HL-60/S4 treated with retinoic acid at 250 ng/mL for 4 days and 3 days (cell line): ENCODE measurements around the gene CSNK1G2.
"Not testable (repeated sequence)": the region's sequence is repeated elsewhere in the genome, so short reads cannot be mapped to it uniquely, and the experiment has no call there.

Experiments
- in situ Hi-C: fragments of 300-500 bp; cut with MboI; formaldehyde crosslinking; loops from 2 replicates; pipeline ENCODE4 v1.7.0; 2022; ENCODE audit warnings: low sequenced_read_pairs

The CSNK1G2 gene

DNA sequence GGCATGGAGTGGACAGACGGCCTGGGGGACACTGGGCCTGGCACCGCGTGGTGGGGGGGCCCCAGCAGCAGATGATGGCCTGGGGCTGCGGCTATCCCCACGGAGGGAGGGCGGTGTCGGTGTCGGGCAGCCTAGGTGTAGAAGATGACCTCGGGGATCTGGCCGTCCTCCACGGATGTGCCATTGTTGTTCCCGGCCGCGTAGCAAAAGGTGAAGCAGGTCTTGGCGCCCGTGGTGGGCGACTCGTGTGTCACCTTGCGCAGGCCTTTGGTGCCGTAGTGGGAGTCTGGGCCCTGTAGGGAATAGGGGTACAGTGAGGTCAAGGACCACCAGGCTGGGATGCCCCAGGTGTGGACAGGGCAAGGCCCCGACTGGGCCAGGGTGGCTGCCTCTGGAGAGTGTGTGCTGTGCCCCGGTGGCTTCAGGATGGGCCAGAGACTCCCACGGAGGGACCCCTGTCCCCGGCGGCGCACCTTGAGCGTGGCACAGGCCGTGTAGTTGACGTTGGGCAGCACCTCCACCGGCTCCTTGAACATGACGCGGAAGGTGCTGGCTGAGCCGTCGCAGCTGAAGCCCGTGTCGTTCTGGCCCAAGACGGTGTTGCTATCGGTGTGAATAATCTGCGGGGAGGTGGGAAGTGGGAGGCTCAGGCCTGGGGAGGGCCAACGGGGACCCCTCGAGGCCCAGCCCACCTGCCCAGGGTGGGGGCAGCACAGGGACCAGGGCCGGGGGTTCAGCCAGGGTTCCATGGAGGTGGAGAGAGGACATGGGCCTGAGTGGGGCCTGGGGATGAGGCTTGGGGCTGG, 45.6 kb downstream of the CSNK1G2 start:
- in situ Hi-C loops, result no loop called here

- in situ Hi-C loops, result no loop called here
Measured at GRCh38 chr19:1987197-1988187, 46.5 kb downstream of the CSNK1G2 start.

GRCh38 chr19:1988464-1988863, 47.5 kb downstream of the CSNK1G2 start:
- in situ Hi-C loops, result not testable (repeated sequence)

GRCh38 chr19:1989513-1990229, 48.7 kb downstream of the CSNK1G2 start:
- in situ Hi-C loops, result no loop called here

DNA sequence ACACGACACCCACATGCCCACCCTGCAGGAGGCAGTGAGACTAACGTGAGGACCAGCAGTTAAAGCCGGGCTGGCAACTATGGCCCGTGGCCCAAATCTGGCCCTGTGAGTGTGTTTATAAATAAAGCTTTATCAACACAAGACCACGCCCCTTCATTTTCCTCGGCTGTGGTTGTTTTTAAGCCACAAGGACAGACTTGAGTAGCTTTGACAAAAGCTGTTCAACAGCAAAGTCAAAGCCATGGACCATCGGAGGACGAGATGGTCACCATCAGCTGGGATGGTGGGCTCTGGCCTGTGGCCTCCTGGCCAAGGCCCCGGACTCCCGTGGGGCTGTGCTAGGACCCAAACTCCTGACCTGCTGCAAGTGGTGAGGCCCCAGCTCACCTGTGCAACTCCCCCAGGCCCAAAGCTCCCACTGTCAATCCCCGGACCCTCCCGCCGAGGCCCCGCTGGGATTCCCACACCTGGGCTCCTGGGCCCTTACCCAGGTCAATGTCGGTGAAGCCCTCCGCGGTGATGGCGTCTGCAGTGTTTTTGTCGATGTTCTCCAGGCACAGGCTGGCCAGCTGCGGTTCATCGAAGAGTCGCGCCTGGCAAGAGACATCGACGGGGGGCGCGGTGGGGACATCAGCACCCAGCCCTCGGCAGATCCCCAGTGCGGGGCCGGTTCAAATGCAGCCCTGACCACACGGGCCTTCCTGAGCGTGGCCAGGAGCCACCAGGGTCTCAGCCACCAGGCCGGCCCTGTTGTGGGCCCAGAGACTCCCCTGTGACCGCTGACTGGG, 49.5 kb downstream of the CSNK1G2 start:
- in situ Hi-C loops, result no loop called here

- in situ Hi-C loops, result no loop called here
Measured at GRCh38 chr19:1991018-1991913, 50.3 kb downstream of the CSNK1G2 start.

- in situ Hi-C loops, result no loop called here
Measured at GRCh38 chr19:1992759-1993260, 51.8 kb downstream of the CSNK1G2 start.

GRCh38 chr19:1997353-1998233, 56.6 kb downstream of the CSNK1G2 start:
- in situ Hi-C loops, result no loop called here

GRCh38 chr19:1998712-1999708, 58.0 kb downstream of the CSNK1G2 start:
- in situ Hi-C loops, result no loop called here

DNA sequence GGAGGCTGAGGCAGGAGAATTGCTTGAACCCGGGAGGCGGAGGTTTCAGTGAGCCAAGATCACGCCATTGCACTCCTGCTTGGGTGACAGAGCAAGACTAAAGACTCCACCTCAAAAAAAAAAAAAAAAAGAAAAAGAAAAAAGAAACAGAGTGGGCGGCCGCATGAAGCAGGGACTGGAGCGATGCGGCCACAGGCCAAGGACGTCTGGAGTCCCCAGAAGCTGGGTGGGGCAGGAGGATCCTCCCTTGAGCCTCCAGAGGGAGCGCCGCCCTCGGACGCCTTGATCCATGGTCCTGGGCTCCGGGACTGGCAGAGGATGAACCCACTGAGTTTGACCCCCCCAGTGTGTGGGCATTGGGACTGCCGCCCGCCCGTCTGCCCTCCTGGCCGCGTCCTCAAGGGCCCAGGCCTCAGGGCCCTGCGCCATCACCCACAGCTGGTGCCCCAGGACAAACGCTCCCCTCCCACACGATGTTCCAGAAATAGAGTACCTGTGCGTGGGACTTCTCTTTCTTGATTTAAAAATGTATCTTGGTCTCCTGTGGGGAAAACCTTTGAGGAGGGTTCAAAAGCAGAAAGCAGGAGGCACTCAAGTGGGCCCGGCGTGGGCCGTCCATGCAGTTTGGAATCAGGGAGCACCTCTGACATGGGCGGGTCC, 59.0 kb downstream of the CSNK1G2 start:
- in situ Hi-C loops, result no loop called here

DNA sequence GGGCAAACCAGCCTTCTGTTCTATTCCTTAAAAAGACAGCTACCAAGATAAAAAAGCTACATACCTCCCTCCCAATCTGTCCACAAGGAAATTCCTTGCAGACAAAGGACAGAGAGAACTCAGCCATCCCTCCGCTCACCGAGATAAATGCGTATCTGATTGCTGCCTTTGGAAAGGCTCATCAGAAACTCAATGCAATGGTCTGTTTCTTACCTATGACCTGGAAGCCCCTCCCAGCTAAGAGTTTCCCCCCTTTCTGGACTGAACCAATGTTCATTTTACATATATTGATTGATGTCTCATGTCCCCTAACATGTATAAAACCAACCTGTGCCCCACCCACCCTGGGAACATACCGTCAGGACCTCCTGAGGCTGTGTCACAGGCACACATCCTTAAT, 62.9 kb downstream of the CSNK1G2 start:
- in situ Hi-C loops, result no loop called here

- in situ Hi-C loops, result no loop called here
Measured at GRCh38 chr19:2010135-2010668, 69.2 kb downstream of the CSNK1G2 start.

GRCh38 chr19:2011169-2011568, 70.2 kb downstream of the CSNK1G2 start:
- in situ Hi-C loops, result no loop called here

GRCh38 chr19:2012941-2013682, 72.1 kb downstream of the CSNK1G2 start:
- in situ Hi-C loops, result no loop called here

GRCh38 chr19:2013683-2013961, 72.7 kb downstream of the CSNK1G2 start:
- in situ Hi-C loops, result no loop called here

DNA sequence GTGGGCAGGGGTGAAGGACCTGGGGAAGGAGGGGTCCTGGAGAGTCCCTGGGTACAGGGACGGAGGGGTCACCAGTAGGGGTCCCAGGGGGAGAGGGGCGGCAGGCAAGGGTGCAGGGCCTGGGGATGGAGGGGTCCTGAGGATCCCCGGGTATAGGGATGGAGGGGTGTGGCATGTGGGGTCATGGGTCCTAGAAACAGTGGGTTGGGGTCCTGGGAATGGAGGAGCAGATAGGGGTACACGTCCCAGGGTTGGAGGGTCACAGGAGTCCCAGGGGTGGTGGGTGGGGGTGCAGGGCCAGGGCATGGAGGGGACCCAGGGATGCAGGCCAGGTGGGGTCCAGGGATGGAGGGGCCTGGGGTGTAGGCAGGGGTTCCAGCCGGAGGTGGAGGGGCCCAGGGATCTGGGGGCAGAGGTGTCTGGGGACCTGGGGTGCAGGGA, 73.2 kb downstream of the CSNK1G2 start:
- in situ Hi-C loops, result no loop called here
